AG09309 (cell line): ENCODE measurements around the gene DHRS7B.
A peak's percentile ranks its signal among the peaks of the same experiment; 100 is the strongest.

Experiments
- DNase-seq: peaks from one replicate; pipeline ENCODE4 v3.0.0-alpha.2; 2010; ENCODE audit warnings: low read depth
- H3K4me3 ChIP-seq: 2 replicates; pipeline ENCODE4 v1.5.1; 2011; ENCODE audit warnings: mild to moderate bottlenecking, low read depth, low read length, moderate library complexity; ENCODE audit not compliant: control insufficient read depth
- CTCF ChIP-seq: IDR thresholded peaks from 2 replicates; pipeline ENCODE4 v1.5.1; 2011; ENCODE audit warnings: mild to moderate bottlenecking, low read depth, low read length, inconsistent platforms; ENCODE audit not compliant: insufficient read depth, control insufficient read depth; ENCODE audit errors: missing control alignments

The DHRS7B gene

GRCh38 chr17:21194703-21195102 lies 67.9 kb downstream of the DHRS7B start:
- no peak overlapping the region for H3K4me3 ChIP-seq
- no peak for TF ChIP-seq CTCF
- no peak for DNase-seq

- no peak for TF ChIP-seq CTCF
- no peak for DNase-seq
- no peak overlapping the region for H3K4me3 ChIP-seq
These were observed 69.4 kb downstream of the DHRS7B start for GRCh38 chr17:21196126-21196525.

- TF ChIP-seq CTCF: no peak
- no peak overlapping the region for H3K4me3 ChIP-seq
- DNase-seq: no peak
These were observed 71.6 kb downstream of the DHRS7B start for GRCh38 chr17:21198411-21198810.

GRCh38 chr17:21199311-21199710 lies 72.5 kb downstream of the DHRS7B start:
- DNase-seq: peak; percentile 92
- no peak for TF ChIP-seq CTCF
- H3K4me3 ChIP-seq: no peak overlapping the region

GRCh38 chr17:21199856-21200255 lies 73.1 kb downstream of the DHRS7B start:
- no peak for TF ChIP-seq CTCF
- H3K4me3 ChIP-seq: no peak overlapping the region
- no peak for DNase-seq

GRCh38 chr17:21200590-21201297 lies 74.0 kb downstream of the DHRS7B start:
- no peak overlapping the region for H3K4me3 ChIP-seq
- no peak for TF ChIP-seq CTCF
- no peak for DNase-seq

GRCh38 chr17:21201298-21201595 lies 74.5 kb downstream of the DHRS7B start:
- no peak for DNase-seq
- H3K4me3 ChIP-seq: no peak overlapping the region
- TF ChIP-seq CTCF: no peak
